SU-DHL-6 (cell line): Measurements from ENCODE around the gene RALGPS1.

Source experiments
- H2AFZ ChIP-seq: fragments of 200-600 bp; sonication (generic); 2 replicates; pipeline ENCODE4 v1.6.1; 2014; ENCODE audit warnings: low read depth, mild to moderate bottlenecking, moderate library complexity, mixed read lengths, antibody characterized with exemption, low read length; ENCODE audit not compliant: severe bottlenecking
- H3F3A ChIP-seq: fragments of 200-600 bp; shearing (Covaris generic); 2 replicates; pipeline ENCODE4 v1.6.0; 2016; ENCODE audit warnings: antibody characterized with exemption, mild to moderate bottlenecking; ENCODE audit not compliant: insufficient read depth
- H3K27ac ChIP-seq: fragments of 200-600 bp; sonication (generic); 2 replicates; pipeline ENCODE4 v1.5.1; 2016; ENCODE audit warnings: low read depth, mild to moderate bottlenecking, low read length, moderate library complexity, mixed read lengths
- H3K27me3 ChIP-seq: fragments of 200-600 bp; sonication (generic), shearing (Covaris generic); 2 replicates; pipeline ENCODE4 v1.6.0; 2014; ENCODE audit warnings: mild to moderate bottlenecking, low read length
- H3K36me3 ChIP-seq: fragments of 200-600 bp; sonication (generic); 2 replicates; pipeline ENCODE4 v1.6.1; 2014; ENCODE audit warnings: mild to moderate bottlenecking, low read length, mixed read lengths
- H3K4me2 ChIP-seq: fragments of 300-600, 200-600 bp; shearing (Covaris generic), sonication (generic); 2 replicates; pipeline ENCODE4 v1.6.0; 2014; ENCODE audit warnings: low read length, low read depth, mild to moderate bottlenecking; ENCODE audit not compliant: poor library complexity, severe bottlenecking
- H3K4me3 ChIP-seq: fragments of 200-600 bp; sonication (generic); 2 replicates; pipeline ENCODE4 v1.5.1; 2014; ENCODE audit warnings: antibody characterized with exemption, low read length, mild to moderate bottlenecking, mixed read lengths; ENCODE audit not compliant: insufficient read depth, poor library complexity, severe bottlenecking
- H3K79me2 ChIP-seq: fragments of 200-600 bp; sonication (generic); 2 replicates; pipeline ENCODE4 v1.6.1; 2014; ENCODE audit warnings: mild to moderate bottlenecking, low read length, moderate library complexity; ENCODE audit not compliant: insufficient read depth
- H3K9ac ChIP-seq: fragments of 200-600 bp; sonication (generic); 2 replicates; pipeline ENCODE4 v1.7.0; 2014; ENCODE audit warnings: mild to moderate bottlenecking, low read length
- H3K9me2 ChIP-seq: fragments of 200-600 bp; sonication (generic); replicated peaks from 2 replicates; pipeline ENCODE4 v1.6.1; 2014; ENCODE audit warnings: low read length; ENCODE audit not compliant: insufficient read depth
- H3K9me3 ChIP-seq: fragments of 200-600 bp; sonication (generic); 2 replicates; pipeline ENCODE4 v1.6.1; 2014; ENCODE audit warnings: low read length, mixed read lengths; ENCODE audit not compliant: insufficient read depth
- H4K20me1 ChIP-seq: fragments of 200-600 bp; sonication (generic); 2 replicates; pipeline ENCODE4 v1.6.1; 2014; ENCODE audit warnings: low read depth, mild to moderate bottlenecking, antibody characterized with exemption, low read length, moderate library complexity, mixed read lengths
- CTCF ChIP-seq: fragments of 200-600 bp; sonication (generic); IDR thresholded peaks from one replicate; pipeline ENCODE4 v1.5.1; 2017; ENCODE audit warnings: antibody characterized with exemption, mild to moderate bottlenecking, low read length, moderate library complexity; ENCODE audit not compliant: insufficient read depth, poor library complexity, severe bottlenecking
- EZH2phosphoT487 ChIP-seq: fragments of 200-600 bp; sonication (generic), shearing (Covaris generic); conservative IDR thresholded peaks from 2 replicates; pipeline ENCODE4 v1.6.1; 2018; ENCODE audit warnings: mild to moderate bottlenecking, antibody characterized with exemption, low read length, moderate library complexity, mixed read lengths

The RALGPS1 gene

DNA sequence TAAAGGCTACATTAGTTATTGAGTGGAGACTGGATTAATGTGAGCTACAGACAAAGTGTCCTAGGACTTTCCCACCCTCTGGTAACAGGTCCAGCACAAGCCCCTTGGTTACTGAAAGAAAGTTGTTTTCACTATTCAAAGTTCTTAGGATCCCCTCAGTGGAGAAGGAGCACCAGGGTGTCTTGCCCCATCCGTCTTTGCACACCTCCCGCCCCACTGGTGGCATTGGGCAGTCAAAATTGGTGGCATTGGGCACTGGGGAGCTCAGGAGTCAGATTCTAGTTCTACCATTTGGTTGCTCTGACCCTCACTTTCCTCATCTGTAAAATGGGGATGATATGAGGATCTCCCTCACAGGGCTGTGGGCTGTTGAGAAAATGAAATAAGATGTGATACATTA, 210.2 kb downstream of the RALGPS1 start:
- Histone ChIP-seq H3K4me2 (no peak overlapping the region), H3K27ac (no peak overlapping the region), H3K27me3 (no peaks in the 10 kb centered on the region), H3K9me2 (no peaks in the 10 kb centered on the region), H3F3A (no peaks in the 10 kb centered on the region), H4K20me1 (no peaks in the 10 kb centered on the region), H3K9me3 (no peaks in the 10 kb centered on the region), H2AFZ (no peak overlapping the region), H3K9ac (no peak overlapping the region), H3K79me2 (no peaks in the 10 kb centered on the region), H3K4me3 (no peak overlapping the region), H3K36me3 (no peaks in the 10 kb centered on the region)
- TF ChIP-seq EZH2phosphoT487 (no peak), CTCF (no peak)

DNA sequence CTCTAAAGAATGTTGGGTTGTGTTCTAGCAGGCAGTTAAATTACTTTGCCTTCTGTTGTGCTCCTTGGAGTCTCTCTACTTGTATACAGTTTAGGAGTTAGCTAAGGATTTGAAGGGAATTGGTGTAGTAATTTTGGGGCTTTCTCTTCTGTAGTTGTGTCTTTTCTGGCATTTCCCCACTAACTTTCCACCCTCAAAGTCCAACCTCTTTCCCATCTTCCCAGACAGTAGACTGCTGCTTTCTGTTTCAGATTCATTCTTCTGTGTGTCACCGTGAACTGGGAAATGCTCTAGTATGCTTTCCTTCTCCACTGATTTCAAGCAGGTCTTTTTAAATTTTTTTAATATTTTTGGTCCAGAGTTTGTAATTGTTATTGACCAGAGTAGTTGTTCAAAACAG, 212.4 kb downstream of the RALGPS1 start:
- Histone ChIP-seq H2AFZ (no peak overlapping the region), H4K20me1 (no peaks in the 10 kb centered on the region), H3K4me3 (no peak overlapping the region), H3K9me3 (no peaks in the 10 kb centered on the region), H3K9ac (no peak overlapping the region), H3K27ac (no peak overlapping the region), H3K27me3 (no peaks in the 10 kb centered on the region), H3K36me3 (no peaks in the 10 kb centered on the region), H3K9me2 (no peaks in the 10 kb centered on the region), H3K79me2 (no peaks in the 10 kb centered on the region), H3K4me2 (no peak overlapping the region), H3F3A (no peaks in the 10 kb centered on the region)
- TF ChIP-seq EZH2phosphoT487 = no peak
- TF ChIP-seq CTCF = no peak

DNA sequence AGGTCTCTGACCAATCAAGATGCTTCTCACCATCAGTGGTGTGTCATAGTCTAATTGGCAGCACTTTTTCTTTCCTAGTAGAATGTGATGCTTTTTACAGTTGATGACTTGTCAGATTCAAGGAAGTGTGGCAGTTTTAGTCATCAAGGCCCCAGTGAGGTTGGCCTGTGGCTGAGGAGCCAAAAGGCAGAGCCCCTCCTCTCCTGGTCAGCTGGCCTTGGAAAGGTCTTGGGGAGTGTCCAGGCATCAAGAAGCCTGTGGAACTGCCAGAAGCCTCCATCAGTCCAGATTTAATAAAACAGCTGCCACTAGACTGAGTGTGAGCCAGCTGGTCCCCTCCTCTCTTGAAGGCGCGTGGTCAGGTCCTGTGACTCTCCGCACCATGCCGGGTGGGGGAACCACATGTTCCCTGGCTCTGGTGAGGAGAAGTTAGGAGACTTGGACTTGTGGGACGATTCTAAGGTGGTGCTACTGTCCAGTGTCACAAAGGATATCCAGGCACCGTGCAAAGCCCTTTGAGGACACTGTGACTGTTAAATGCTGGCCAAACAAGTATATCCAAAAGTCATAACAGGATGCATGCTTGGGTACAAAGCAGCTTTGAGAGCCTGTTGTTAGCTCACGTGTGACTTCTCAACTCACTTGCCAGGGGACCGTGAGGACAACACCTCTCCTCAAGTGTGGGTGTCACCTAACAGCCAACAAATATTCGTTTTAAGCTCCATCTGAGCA, 213.9 kb downstream of the RALGPS1 start:
- Histone ChIP-seq H2AFZ (no peak overlapping the region), H3K4me2 (no peak overlapping the region)

More for the DNA sequence above, 213.9 kb downstream of the RALGPS1 start:
- H3K27me3 ChIP-seq = no peaks in the 10 kb centered on the region
- no peaks in the 10 kb centered on the region for H3K9me2 ChIP-seq
- TF ChIP-seq EZH2phosphoT487 (no peak), CTCF (no peak)
- H3F3A ChIP-seq = no peaks in the 10 kb centered on the region
- H4K20me1 ChIP-seq = no peaks in the 10 kb centered on the region
- no peak overlapping the region for H3K27ac ChIP-seq
- H3K9ac ChIP-seq = no peak overlapping the region
- H3K79me2 ChIP-seq = no peaks in the 10 kb centered on the region
- no peak overlapping the region for H3K4me3 ChIP-seq
- no peaks in the 10 kb centered on the region for H3K36me3 ChIP-seq
- H3K9me3 ChIP-seq = no peaks in the 10 kb centered on the region
